HG02970 (cell line): ENCODE results near the gene DRD2.

ENCODE experiments used
- ATAC-seq: cut with Tn5 transposase; IDR thresholded peaks from one replicate; pipeline ENCODE4 v1.9.1; 2021; ENCODE audit warnings: mild to moderate bottlenecking, moderate library complexity, moderate number of reproducible peaks; ENCODE audit not compliant: unreplicated experiment, low FRiP score

The DRD2 gene

DNA sequence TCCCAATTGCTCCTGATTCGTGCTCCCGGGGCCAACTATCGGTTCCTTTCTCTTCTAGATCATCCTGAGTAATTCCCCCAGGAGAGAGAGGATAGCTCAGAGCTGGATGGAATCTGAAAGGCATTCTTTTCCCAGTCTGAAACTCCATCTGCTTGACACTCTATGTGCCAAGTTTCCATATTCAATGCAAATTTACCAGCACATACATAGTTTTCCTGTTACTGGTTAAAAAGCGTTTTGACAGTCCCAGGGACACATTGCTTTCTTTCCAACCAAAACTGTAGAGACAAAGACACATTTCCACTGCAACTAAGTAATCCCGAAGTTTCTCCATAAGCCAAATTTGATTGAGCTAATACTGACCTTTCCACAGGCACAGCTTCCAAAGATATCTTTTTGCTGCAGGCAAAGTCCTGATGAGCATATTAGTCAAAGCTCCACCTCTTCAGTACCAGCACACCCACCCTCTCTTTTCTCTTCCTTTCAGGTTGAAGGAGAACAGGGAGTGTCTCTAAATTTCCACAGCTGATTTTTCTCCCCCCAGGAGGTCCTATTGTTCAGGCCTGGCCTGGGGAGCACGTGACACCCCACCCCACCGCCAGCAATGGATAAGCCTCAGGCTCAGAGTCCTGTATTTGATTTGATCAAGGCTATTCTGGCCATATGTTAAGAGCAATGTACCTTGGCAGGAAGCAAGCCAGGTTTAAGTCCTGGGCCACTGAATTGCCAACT is 97.4 kb downstream of the DRD2 start:
- no peak for ATAC-seq

GRCh38 chr11:113376156-113376555 is 99.0 kb downstream of the DRD2 start:
- ATAC-seq = no peak

DNA sequence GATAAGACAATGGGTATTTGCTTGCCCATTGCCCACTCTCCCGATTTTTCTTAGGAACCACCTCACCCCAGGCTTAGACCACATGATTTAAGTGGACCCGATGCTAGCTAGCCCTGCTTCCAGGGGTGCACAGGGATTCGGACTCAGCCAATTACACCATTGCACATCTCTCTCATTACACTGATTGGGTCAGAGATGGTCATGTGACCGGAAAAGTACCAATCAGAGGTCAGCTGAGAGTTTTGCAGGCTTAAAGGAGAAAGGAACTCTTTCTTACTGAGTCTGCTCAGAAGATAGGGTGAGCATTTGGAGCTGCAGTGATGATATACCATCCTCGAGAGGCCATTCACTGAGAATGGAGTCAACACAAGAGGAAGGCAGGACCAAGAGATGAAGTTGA is 99.8 kb downstream of the DRD2 start:
- ATAC-seq = no peak

DNA sequence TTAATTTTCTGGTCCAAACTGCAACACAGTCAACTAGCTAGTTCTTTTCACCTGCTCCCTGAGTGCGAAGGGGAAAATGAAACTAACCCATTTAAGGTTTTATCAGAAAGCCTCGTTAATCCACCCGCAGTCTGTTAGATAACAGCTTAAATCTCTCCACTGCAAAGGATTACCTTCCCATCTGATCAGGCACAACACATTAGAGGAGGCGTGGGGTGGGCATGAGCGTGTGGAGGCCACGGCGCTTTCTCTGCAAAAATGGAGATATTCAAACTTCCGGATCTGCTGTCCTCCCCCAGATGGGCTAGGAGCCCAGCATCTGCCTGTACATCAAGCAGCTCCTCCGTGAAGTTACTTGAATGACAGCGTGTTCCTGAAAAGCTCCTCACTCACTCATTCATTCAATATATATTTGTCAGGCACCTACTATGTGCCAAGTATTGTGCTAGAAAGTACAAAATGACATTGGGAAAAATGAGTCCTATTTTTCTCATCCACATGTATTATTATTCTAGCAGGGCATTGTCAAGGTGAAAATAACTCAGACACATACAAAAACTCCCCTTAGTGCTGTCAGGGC is 101.1 kb downstream of the DRD2 start:
- ATAC-seq = no peak

DNA sequence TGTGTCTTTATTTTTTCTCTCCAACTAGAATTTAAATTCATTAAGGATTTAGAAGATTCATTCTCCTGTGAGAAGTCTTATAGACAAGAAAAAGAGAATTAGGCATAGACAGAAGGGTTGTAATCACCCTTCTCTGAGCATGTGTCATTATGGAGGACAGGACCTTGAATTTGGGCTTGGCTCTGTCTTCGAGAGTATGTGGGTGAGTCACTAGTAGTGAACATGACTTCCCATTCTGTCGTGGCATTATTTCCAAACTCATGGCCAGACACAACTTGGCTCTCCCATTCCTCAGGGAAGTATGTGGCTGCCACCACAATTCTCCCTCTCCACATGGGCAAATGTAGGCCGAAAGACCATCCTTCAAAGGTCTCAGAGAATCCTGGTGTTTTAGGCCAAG is 101.9 kb downstream of the DRD2 start:
- no peak for ATAC-seq

GRCh38 chr11:113372309-113372708 is 102.9 kb downstream of the DRD2 start:
- ATAC-seq = no peak

GRCh38 chr11:113370634-113371033 is 104.6 kb downstream of the DRD2 start:
- ATAC-seq = no peak

- no peak for ATAC-seq
Observed at GRCh38 chr11:113369411-113369810, 105.8 kb downstream of the DRD2 start.

DNA sequence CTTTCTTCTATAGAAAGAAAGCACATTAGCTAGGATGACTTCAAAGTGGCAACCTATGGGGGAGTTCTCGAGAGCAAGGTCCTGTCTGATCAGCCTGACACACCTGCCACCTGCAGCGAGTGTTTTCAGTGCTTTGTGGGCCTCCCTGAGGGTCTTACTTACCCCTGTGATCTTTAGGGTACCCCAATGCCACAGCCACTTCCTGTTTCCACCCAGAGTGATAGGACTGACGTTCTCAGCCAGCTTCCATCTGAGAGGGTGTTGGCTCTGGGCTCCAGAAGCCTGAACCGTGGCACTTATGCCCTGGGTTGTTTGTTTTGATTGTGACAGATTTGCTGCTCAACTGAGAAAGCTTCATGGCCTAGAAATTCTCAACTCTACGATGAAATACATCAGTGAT is 109.3 kb downstream of the DRD2 start:
- no peak for ATAC-seq

DNA sequence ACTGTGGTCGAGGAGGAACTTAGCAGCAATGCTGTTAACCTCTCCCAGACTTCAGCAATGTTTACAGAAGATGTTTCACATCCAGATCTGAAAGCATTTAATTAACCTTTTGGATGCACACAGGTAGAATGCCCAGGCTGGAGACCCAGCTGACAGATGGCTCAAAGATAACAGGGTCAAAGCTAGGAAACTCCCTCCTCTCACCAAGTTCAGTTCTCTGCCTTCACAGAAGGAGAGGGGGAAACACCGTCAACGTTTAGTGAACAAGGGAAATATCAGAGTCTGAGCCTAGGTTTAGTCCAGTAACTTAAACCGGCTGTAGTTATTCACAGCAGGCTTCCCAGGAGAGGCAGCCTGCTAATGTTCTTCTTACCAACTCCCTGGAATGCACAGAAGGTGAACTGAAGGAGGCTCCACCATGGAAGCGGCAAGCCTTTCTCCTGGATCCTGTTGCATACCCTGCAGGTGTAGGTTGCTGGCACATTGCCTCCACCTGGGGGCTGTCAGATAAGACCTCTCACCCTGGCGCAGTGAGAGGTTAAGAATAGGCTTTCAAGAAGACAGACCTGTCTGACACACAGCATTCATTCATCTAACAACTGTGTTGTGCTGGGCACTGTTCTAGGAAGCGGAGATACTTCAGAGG is 111.1 kb downstream of the DRD2 start:
- ATAC-seq = no peak

DNA sequence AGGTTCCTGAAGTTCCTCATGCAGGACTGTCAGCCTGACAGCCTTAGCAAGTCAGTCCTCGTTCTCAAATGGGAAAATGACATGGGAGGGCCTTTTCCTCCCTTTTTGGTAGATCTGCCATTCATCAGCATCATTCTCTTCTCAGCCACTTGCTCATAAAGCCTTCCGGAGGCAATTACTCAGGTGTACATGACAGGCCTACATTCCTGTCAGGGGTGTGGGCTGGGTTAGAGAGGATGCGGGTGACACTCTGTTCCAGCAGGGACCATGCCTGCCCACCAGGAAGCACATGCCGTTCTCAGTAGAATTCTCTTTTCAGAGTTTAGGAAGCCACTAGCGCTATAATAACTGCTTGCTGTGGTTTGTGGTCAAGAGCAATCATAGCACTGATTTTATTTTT is 111.8 kb downstream of the DRD2 start:
- no peak for ATAC-seq
